Fibroblast of lung (primary cell): ENCODE results near the gene JARID2.

Experiments used
- EZH2 ChIP-seq: IDR thresholded peaks from 2 replicates; pipeline ENCODE4 v1.5.1; 2012; ENCODE audit warnings: low read length, control low read depth, mild to moderate bottlenecking; ENCODE audit errors: missing control alignments
- TF ChIP-seq, protein P1 (sequence below), 2 donors: IDR thresholded peaks in 1 of 2; conservative IDR thresholded peaks in 1 of 2; 1 replicate in 1 of 2; 2 replicates in 1 of 2; pipeline ENCODE4 v1.5.1; 2011 to 2012; ENCODE audit warnings: low read length in 2 of 2, control low read depth in 1 of 2, inconsistent platforms in 1 of 2, low read depth in 1 of 2, mild to moderate bottlenecking in 1 of 2

GRCh38 chr6:15339081-15339480 is 93.2 kb downstream of the JARID2 start:
- TF ChIP-seq EZH2 = no peak
- TF ChIP-seq, protein P1, sequence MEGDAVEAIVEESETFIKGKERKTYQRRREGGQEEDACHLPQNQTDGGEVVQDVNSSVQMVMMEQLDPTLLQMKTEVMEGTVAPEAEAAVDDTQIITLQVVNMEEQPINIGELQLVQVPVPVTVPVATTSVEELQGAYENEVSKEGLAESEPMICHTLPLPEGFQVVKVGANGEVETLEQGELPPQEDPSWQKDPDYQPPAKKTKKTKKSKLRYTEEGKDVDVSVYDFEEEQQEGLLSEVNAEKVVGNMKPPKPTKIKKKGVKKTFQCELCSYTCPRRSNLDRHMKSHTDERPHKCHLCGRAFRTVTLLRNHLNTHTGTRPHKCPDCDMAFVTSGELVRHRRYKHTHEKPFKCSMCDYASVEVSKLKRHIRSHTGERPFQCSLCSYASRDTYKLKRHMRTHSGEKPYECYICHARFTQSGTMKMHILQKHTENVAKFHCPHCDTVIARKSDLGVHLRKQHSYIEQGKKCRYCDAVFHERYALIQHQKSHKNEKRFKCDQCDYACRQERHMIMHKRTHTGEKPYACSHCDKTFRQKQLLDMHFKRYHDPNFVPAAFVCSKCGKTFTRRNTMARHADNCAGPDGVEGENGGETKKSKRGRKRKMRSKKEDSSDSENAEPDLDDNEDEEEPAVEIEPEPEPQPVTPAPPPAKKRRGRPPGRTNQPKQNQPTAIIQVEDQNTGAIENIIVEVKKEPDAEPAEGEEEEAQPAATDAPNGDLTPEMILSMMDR (conservative IDR thresholded peaks at IDR 0.05 in 1 of 2, IDR thresholded peaks at IDR 0.05 in 1 of 2; ENCODE audit: low read depth in 1 of 2, low read length in 2 of 2) = no peak
